HepG2 (cell line): ENCODE results near the gene CARMIL1. TPM values are rescaled to one million over a fixed set of nuclear protein-coding genes. Genes with fewer than 3 reads are reported as not detected.
A peak's percentile ranks its signal among the peaks of the same experiment; 100 is the strongest.

ENCODE experiments used
- DPF2 ChIP-seq: sonication (generic); formaldehyde crosslinking; IDR thresholded peaks from 2 replicates; pipeline ENCODE4 v1.4.0; 2020; ENCODE audit warnings: mild to moderate bottlenecking, low read depth, missing genetic modification reagents, borderline replicate concordance
- EP300 ChIP-seq, 3 experiments: sonication (generic) in 1 of 3; formaldehyde crosslinking in 1 of 3; IDR thresholded peaks; 2 replicates each; pipeline versions ENCODE4 v1.5.1 to v1.6.1; 2011 to 2020; ENCODE audit warnings: low read depth in 2 of 3, low read length in 2 of 3, borderline replicate concordance in 1 of 3, improper control_type of control experiment in 1 of 3, mild to moderate bottlenecking in 1 of 3, missing genetic modification reagents in 1 of 3, moderate library complexity in 1 of 3
- HMG20B ChIP-seq: conservative IDR thresholded peaks from 2 replicates; pipeline ENCODE4 v1.6.1; 2016; ENCODE audit warnings: missing genetic modification reagents, missing compliant biosample characterization
- HNF4A ChIP-seq: sonication (generic); formaldehyde crosslinking; IDR thresholded peaks from 2 replicates; pipeline ENCODE4 v1.4.0; 2020; ENCODE audit warnings: missing genetic modification reagents
- HNRNPH1 ChIP-seq: fragments of 200-400 bp; formaldehyde crosslinking; optimal IDR thresholded peaks from 2 replicates; pipeline ENCODE3; 2017; ENCODE audit warnings: mild to moderate bottlenecking, low read depth, low read length
- KAT7 ChIP-seq: IDR thresholded peaks from 2 replicates; pipeline ENCODE4 v1.6.1; 2018; ENCODE audit warnings: borderline replicate concordance, missing compliant biosample characterization
- KDM5B ChIP-seq: sonication (generic); formaldehyde crosslinking; IDR thresholded peaks from 2 replicates; pipeline ENCODE4 v1.4.0; 2020; ENCODE audit warnings: missing genetic modification reagents, mild to moderate bottlenecking, borderline replicate concordance
- MEIS1 ChIP-seq: sonication (generic); formaldehyde crosslinking; IDR thresholded peaks from 2 replicates; pipeline ENCODE4 v1.9.0; 2021; ENCODE audit warnings: mild to moderate bottlenecking, missing genetic modification reagents, moderate library complexity, borderline replicate concordance
- NFIB ChIP-seq: sonication (generic); formaldehyde crosslinking; IDR thresholded peaks from 2 replicates; pipeline ENCODE4 v1.9.0; 2021; ENCODE audit warnings: missing genetic modification reagents, mild to moderate bottlenecking, borderline replicate concordance
- NR2F6 ChIP-seq, 2 experiments: IDR thresholded peaks; 2 replicates each; pipeline ENCODE4 v1.6.1; 2016; ENCODE audit warnings: antibody characterized with exemption in 1 of 2, mild to moderate bottlenecking in 1 of 2
- PHF21A ChIP-seq: sonication (generic); formaldehyde crosslinking; IDR thresholded peaks from 2 replicates; pipeline ENCODE4 v1.5.0; 2020; ENCODE audit warnings: mild to moderate bottlenecking, missing genetic modification reagents
- RXRB ChIP-seq: IDR thresholded peaks from 2 replicates; pipeline ENCODE4 v1.6.1; 2016; ENCODE audit warnings: borderline replicate concordance, missing genetic modification reagents, missing compliant biosample characterization
- SALL1 ChIP-seq: sonication (generic); formaldehyde crosslinking; IDR thresholded peaks from 2 replicates; pipeline ENCODE4 v1.8.0; 2022; ENCODE audit warnings: mild to moderate bottlenecking, missing genetic modification reagents
- SSRP1 ChIP-seq: IDR thresholded peaks from 2 replicates; pipeline ENCODE4 v1.6.1; 2016; ENCODE audit warnings: control low read depth
- TCF12 ChIP-seq, 2 experiments: fragments of 450-650 bp in 1 of 2; sonication (generic) in 1 of 2; formaldehyde crosslinking in 1 of 2; IDR thresholded peaks; 2 replicates each; pipeline versions ENCODE4 v1.6.1 to v1.8.0; 2017 to 2022; ENCODE audit warnings: antibody characterized with exemption in 1 of 2, mild to moderate bottlenecking in 1 of 2, missing genetic modification reagents in 1 of 2, moderate library complexity in 1 of 2
- THAP11 ChIP-seq: IDR thresholded peaks from 2 replicates; pipeline ENCODE4 v1.6.1; 2016; ENCODE audit warnings: missing biosample characterization, missing genetic modification reagents
- ZNF563 ChIP-seq: sonication (generic); formaldehyde crosslinking; IDR thresholded peaks from 2 replicates; pipeline ENCODE4 v1.8.0; 2022; ENCODE audit warnings: mild to moderate bottlenecking, moderate library complexity, missing genetic modification reagents
- ZNF569 ChIP-seq: sonication (generic); formaldehyde crosslinking; IDR thresholded peaks from 2 replicates; pipeline ENCODE4 v1.5.0; 2020; ENCODE audit warnings: mild to moderate bottlenecking, missing genetic modification reagents, moderate library complexity, borderline replicate concordance
- ZNF883 ChIP-seq: sonication (generic); formaldehyde crosslinking; IDR thresholded peaks from 2 replicates; pipeline ENCODE4 v1.5.1; 2020; ENCODE audit warnings: mild to moderate bottlenecking, missing genetic modification reagents; ENCODE audit errors: not compliant biosample characterization
- polyA plus RNA-seq, 8 experiments: library from polyadenylated mRNA; depleted of rRNA in 3 of 8; stranded (reverse) in 7 of 8; unstranded in 1 of 8; fragments of >200 nt; fragmentation: Illumina TruSeq in 4 of 8; extraction: Trizol in 4 of 8; gene quantifications; 2 replicates each; pipeline versions ENCODE4 v1.2.1 to v1.2.3, GENCODE V29; 2011 to 2016; ENCODE audit warnings: low read depth in 4 of 8, missing spikeins in 1 of 8, mixed read lengths in 1 of 8; ENCODE audit not compliant: insufficient read depth in 1 of 8
- total RNA-seq, 5 experiments: library from RNA; depleted of rRNA; stranded (reverse); fragments of >200 nt; fragmentation: Illumina TruSeq; extraction: Trizol; gene quantifications; 2 replicates each; pipeline ENCODE4 v1.2.3, GENCODE V29; 2016; ENCODE audit warnings: low read depth in 1 of 5
- TF ChIP-seq, protein P1 (sequence below): sonication (generic); formaldehyde crosslinking; IDR thresholded peaks from 2 replicates; pipeline ENCODE4 v1.4.0; 2020; ENCODE audit warnings: missing genetic modification reagents
- TF ChIP-seq, protein P2 (sequence below): sonication (generic); formaldehyde crosslinking; IDR thresholded peaks from 2 replicates; pipeline ENCODE4 v1.4.0; 2020; ENCODE audit warnings: missing genetic modification reagents, borderline replicate concordance
- TF ChIP-seq, protein P3 (sequence below): sonication (generic); formaldehyde crosslinking; IDR thresholded peaks from 2 replicates; pipeline ENCODE4 v1.5.1; 2020; ENCODE audit warnings: mild to moderate bottlenecking, missing genetic modification reagents, moderate library complexity

CARMIL1 gene
- total and polyA plus RNA-seq, 2 of the 13 experiments (the other 11 are each of a cell fraction or from before 2014, with no cell fraction given) = 1.8 to 2.6 TPM

DNA sequence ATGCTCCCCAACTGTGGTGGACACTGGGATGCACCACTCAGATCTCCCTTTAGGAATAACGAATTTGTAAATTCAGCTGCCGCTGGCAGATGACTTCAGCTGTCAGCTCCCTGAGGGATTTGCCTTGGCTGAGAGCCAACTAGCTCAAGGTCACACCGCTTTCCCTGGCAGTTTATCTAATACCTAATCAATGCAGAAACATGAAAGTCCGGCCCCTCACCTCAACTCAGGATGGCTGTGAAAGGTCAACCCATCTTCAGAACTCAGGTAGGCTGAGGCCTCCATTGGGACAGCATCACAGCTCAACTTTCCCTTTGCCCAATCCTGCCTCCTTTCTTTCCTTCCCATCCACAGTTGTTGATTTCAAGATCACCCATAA is 350.0 kb downstream of the CARMIL1 start (continued):
- TF ChIP-seq TCF12 (IDR thresholded peaks at IDR 0.05) = no peak
- TF ChIP-seq TCF12 (CRISPR knock-in tag; IDR thresholded peaks at IDR 0.05) = peak; percentile 82; the same call in 1 of the 2 replicates
- peak; percentile 76 for TF ChIP-seq RXRB (CRISPR knock-in tag)
- peak; percentile 63; the same call in 1 of the 2 replicates for TF ChIP-seq NFIB (CRISPR knock-in tag)
- TF ChIP-seq NR2F6 (IDR thresholded peaks at IDR 0.05) = peak; percentile 78
- peak; percentile 68 for TF ChIP-seq NR2F6 (CRISPR knock-in tag; IDR thresholded peaks at IDR 0.05)
- 0 out of 2 replicates have a peak, but pooled peaks have one; percentile 38 for TF ChIP-seq THAP11 (CRISPR knock-in tag)
- TF ChIP-seq SALL1 (CRISPR knock-in tag) = peak; percentile 97
- TF ChIP-seq, protein P1, sequence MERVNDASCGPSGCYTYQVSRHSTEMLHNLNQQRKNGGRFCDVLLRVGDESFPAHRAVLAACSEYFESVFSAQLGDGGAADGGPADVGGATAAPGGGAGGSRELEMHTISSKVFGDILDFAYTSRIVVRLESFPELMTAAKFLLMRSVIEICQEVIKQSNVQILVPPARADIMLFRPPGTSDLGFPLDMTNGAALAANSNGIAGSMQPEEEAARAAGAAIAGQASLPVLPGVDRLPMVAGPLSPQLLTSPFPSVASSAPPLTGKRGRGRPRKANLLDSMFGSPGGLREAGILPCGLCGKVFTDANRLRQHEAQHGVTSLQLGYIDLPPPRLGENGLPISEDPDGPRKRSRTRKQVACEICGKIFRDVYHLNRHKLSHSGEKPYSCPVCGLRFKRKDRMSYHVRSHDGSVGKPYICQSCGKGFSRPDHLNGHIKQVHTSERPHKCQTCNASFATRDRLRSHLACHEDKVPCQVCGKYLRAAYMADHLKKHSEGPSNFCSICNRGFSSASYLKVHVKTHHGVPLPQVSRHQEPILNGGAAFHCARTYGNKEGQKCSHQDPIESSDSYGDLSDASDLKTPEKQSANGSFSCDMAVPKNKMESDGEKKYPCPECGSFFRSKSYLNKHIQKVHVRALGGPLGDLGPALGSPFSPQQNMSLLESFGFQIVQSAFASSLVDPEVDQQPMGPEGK = peak; percentile 16; the same call in 1 of the 2 replicates
- TF ChIP-seq SSRP1 (CRISPR knock-in tag) = no peak
- peak; percentile 90; the same call in 1 of the 2 replicates for TF ChIP-seq MEIS1
- TF ChIP-seq KDM5B (CRISPR knock-in tag) = 0 out of 2 replicates have a peak, but pooled peaks have one; percentile 17
- no peak for TF ChIP-seq ZNF563 (CRISPR knock-in tag)
- peak; percentile 45 for TF ChIP-seq HNF4A (CRISPR knock-in tag)
- no peak for TF ChIP-seq KAT7 (CRISPR knock-in tag)
- no peak for TF ChIP-seq ZNF883 (CRISPR knock-in tag)
- no peak for TF ChIP-seq HNRNPH1
- TF ChIP-seq, protein P2, sequence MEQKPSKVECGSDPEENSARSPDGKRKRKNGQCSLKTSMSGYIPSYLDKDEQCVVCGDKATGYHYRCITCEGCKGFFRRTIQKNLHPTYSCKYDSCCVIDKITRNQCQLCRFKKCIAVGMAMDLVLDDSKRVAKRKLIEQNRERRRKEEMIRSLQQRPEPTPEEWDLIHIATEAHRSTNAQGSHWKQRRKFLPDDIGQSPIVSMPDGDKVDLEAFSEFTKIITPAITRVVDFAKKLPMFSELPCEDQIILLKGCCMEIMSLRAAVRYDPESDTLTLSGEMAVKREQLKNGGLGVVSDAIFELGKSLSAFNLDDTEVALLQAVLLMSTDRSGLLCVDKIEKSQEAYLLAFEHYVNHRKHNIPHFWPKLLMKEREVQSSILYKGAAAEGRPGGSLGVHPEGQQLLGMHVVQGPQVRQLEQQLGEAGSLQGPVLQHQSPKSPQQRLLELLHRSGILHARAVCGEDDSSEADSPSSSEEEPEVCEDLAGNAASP (CRISPR knock-in tag) = peak; percentile 45; the same call in 1 of the 2 replicates
- TF ChIP-seq HMG20B (CRISPR knock-in tag) = 0 out of 2 replicates have a peak, but pooled peaks have one; percentile 19
- TF ChIP-seq ZNF569 (CRISPR knock-in tag) = no peak
- peak in 1 of 2 experiments; percentile 66; a peak in 2 of 4 replicates for TF ChIP-seq EP300 (IDR thresholded peaks at IDR 0.05; ENCODE audit: low read depth in 2 of 2, low read length in 2 of 2)
- TF ChIP-seq EP300 (CRISPR knock-in tag; IDR thresholded peaks at IDR 0.05; ENCODE audit: borderline replicate concordance) = no peak
- TF ChIP-seq PHF21A (CRISPR knock-in tag) = peak; percentile 65; the same call in 1 of the 2 replicates
- TF ChIP-seq, protein P3, sequence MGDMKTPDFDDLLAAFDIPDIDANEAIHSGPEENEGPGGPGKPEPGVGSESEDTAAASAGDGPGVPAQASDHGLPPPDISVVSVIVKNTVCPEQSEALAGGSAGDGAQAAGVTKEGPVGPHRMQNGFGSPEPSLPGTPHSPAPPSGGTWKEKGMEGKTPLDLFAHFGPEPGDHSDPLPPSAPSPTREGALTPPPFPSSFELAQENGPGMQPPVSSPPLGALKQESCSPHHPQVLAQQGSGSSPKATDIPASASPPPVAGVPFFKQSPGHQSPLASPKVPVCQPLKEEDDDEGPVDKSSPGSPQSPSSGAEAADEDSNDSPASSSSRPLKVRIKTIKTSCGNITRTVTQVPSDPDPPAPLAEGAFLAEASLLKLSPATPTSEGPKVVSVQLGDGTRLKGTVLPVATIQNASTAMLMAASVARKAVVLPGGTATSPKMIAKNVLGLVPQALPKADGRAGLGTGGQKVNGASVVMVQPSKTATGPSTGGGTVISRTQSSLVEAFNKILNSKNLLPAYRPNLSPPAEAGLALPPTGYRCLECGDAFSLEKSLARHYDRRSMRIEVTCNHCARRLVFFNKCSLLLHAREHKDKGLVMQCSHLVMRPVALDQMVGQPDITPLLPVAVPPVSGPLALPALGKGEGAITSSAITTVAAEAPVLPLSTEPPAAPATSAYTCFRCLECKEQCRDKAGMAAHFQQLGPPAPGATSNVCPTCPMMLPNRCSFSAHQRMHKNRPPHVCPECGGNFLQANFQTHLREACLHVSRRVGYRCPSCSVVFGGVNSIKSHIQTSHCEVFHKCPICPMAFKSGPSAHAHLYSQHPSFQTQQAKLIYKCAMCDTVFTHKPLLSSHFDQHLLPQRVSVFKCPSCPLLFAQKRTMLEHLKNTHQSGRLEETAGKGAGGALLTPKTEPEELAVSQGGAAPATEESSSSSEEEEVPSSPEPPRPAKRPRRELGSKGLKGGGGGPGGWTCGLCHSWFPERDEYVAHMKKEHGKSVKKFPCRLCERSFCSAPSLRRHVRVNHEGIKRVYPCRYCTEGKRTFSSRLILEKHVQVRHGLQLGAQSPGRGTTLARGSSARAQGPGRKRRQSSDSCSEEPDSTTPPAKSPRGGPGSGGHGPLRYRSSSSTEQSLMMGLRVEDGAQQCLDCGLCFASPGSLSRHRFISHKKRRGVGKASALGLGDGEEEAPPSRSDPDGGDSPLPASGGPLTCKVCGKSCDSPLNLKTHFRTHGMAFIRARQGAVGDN = no peak
- 0 out of 2 replicates have a peak, but pooled peaks have one; percentile 35 for TF ChIP-seq DPF2 (CRISPR knock-in tag)
